SK-N-SH (cell line): Measurements from ENCODE around the gene SHISA5. TPM values are rescaled to one million over a fixed set of nuclear protein-coding genes. Genes with fewer than 3 reads are reported as not detected.
"Not testable (repeated sequence)": the region's sequence is repeated elsewhere in the genome, so short reads cannot be mapped to it uniquely, and the experiment has no call there.

ENCODE experiments used
- CTCF ChIA-PET: fragments of 300-600, 350-600 bp; formaldehyde crosslinking; extraction: SDS; loops from one replicate; lab custom pipeline; 2021; lab: Yijun Ruan, JAX
- POLR2A ChIA-PET: fragments of 350-600 bp; sonication (Branson Sonifier 250); formaldehyde crosslinking; extraction: SDS; loops from one replicate; lab custom pipeline; 2020; ENCODE audit warnings: antibody characterized with exemption, inconsistent platforms; lab: Yijun Ruan, JAX
- DNase-seq: peaks from one replicate; pipeline ENCODE4 v3.0.0; 2012
- H2AFZ ChIP-seq: fragments of 200-600 bp; sonication (generic); 2 replicates; pipeline ENCODE4 v1.8.1; 2016; ENCODE audit warnings: antibody characterized with exemption, mild to moderate bottlenecking, low read depth
- H3F3A ChIP-seq: fragments of 200-600 bp; sonication (generic); replicated peaks from 2 replicates; pipeline ENCODE3; 2016; ENCODE audit warnings: antibody characterized with exemption, mild to moderate bottlenecking; ENCODE audit not compliant: insufficient read depth
- H3K27ac ChIP-seq, 2 experiments: fragments of 200-500 bp in 1 of 2; fragments of 200-600 bp in 1 of 2; sonication (Bioruptor generic) in 1 of 2; sonication (generic), shearing (Covaris generic) in 1 of 2; 2 replicates each; pipeline versions ENCODE4 v1.5.1 to v1.6.1; 2014 to 2016; ENCODE audit warnings: low read depth in 2 of 2, inconsistent platforms in 1 of 2, low read length in 1 of 2, mild to moderate bottlenecking in 1 of 2, mixed read lengths in 1 of 2
- H3K27me3 ChIP-seq: fragments of 200-600 bp; sonication (generic), shearing (Covaris generic); 2 replicates; pipeline ENCODE4 v1.6.1; 2016; ENCODE audit warnings: mixed run types; ENCODE audit not compliant: insufficient read depth
- H3K36me3 ChIP-seq, 2 experiments: fragments of 200-500 bp in 1 of 2; fragments of 200-600 bp in 1 of 2; sonication (Bioruptor generic) in 1 of 2; sonication (generic) in 1 of 2; replicated peaks in 1 of 2; 2 replicates each; pipeline versions ENCODE3 to v1.5.1; 2014 to 2016; ENCODE audit warnings: low read length in 1 of 2, mild to moderate bottlenecking in 1 of 2; ENCODE audit not compliant: insufficient read depth in 2 of 2, control insufficient read depth in 1 of 2
- H3K4me1 ChIP-seq, 2 experiments: fragments of 200-500 bp in 1 of 2; fragments of 200-600 bp in 1 of 2; sonication (Bioruptor generic) in 1 of 2; sonication (generic), shearing (Covaris generic) in 1 of 2; 2 replicates each; pipeline versions ENCODE4 v1.5.1 to v1.6.1; 2014 to 2016; ENCODE audit warnings: low read depth in 1 of 2, low read length in 1 of 2, mixed run types in 1 of 2; ENCODE audit not compliant: insufficient read depth in 2 of 2, control insufficient read depth in 1 of 2
- H3K4me2 ChIP-seq: fragments of 200-600 bp; sonication (generic), shearing (Covaris generic); 2 replicates; pipeline ENCODE4 v1.6.1; 2017; ENCODE audit warnings: mixed run types
- H3K4me3 ChIP-seq, 2 experiments: fragments of 200-500 bp in 1 of 2; fragments of 200-600 bp in 1 of 2; sonication (Bioruptor generic) in 1 of 2; sonication (generic), shearing (Covaris generic) in 1 of 2; 2 replicates each; pipeline versions ENCODE4 v1.5.1 to v1.8.1; 2014 to 2016; ENCODE audit warnings: low read depth in 2 of 2, inconsistent platforms in 1 of 2, low read length in 1 of 2, mild to moderate bottlenecking in 1 of 2, mixed read lengths in 1 of 2, moderate library complexity in 1 of 2
- H3K79me2 ChIP-seq: fragments of 200-600 bp; sonication (generic); 2 replicates; pipeline ENCODE4 v1.8.1; 2017; ENCODE audit warnings: mild to moderate bottlenecking; ENCODE audit not compliant: insufficient read depth
- H3K9ac ChIP-seq: fragments of 200-600 bp; sonication (generic); 2 replicates; pipeline ENCODE4 v1.6.1; 2017; ENCODE audit warnings: mixed run types
- H3K9me2 ChIP-seq: fragments of 200-600 bp; sonication (generic); 2 replicates; pipeline ENCODE4 v1.6.1; 2017; ENCODE audit warnings: mixed run types
- H3K9me3 ChIP-seq: fragments of 200-600 bp; sonication (generic); 2 replicates; pipeline ENCODE4 v1.6.1; 2017; ENCODE audit warnings: mixed run types, mild to moderate bottlenecking, moderate library complexity
- H4K20me1 ChIP-seq: fragments of 200-600 bp; sonication (generic); 2 replicates; pipeline ENCODE4 v1.6.1; 2017; ENCODE audit warnings: mild to moderate bottlenecking, mixed run types; ENCODE audit not compliant: insufficient read depth
- CHD2 ChIP-seq: fragments of 150-350 bp; IDR thresholded peaks from 2 replicates; pipeline ENCODE4 v1.6.1; 2018; ENCODE audit warnings: low read length; ENCODE audit not compliant: partially characterized antibody
- FOSL2 ChIP-seq: IDR thresholded peaks from 2 replicates; pipeline ENCODE4 v1.4.0; 2012; ENCODE audit warnings: low read depth, mild to moderate bottlenecking, moderate library complexity, borderline replicate concordance
- GABPA ChIP-seq: IDR thresholded peaks from 2 replicates; pipeline ENCODE4 v1.4.0; 2012; ENCODE audit warnings: low read depth, mild to moderate bottlenecking
- IRF3 ChIP-seq: fragments of 150-350 bp; IDR thresholded peaks from 2 replicates; pipeline ENCODE4 v1.6.1; 2016; ENCODE audit warnings: mild to moderate bottlenecking, low read depth, low read length
- JUND ChIP-seq: IDR thresholded peaks from 2 replicates; pipeline ENCODE4 v1.4.0; 2012
- MEF2A ChIP-seq: IDR thresholded peaks from 2 replicates; pipeline ENCODE4 v1.4.0; 2012; ENCODE audit warnings: low read depth, borderline replicate concordance
- MXI1 ChIP-seq: IDR thresholded peaks from 2 replicates; pipeline ENCODE4 v1.6.1; 2012; ENCODE audit warnings: mild to moderate bottlenecking, low read depth, low read length, improper control_type of control experiment
- POLR2AphosphoS5 ChIP-seq: IDR thresholded peaks from 2 replicates; pipeline ENCODE4 v1.6.1; 2012; ENCODE audit warnings: low read depth, low read length
- RCOR1 ChIP-seq: fragments of 150-350 bp; IDR thresholded peaks from 2 replicates; pipeline ENCODE4 v1.6.1; 2017; ENCODE audit warnings: antibody characterized with exemption, low read length
- REST ChIP-seq: IDR thresholded peaks from 2 replicates; pipeline ENCODE4 v1.6.1; 2012; ENCODE audit warnings: mild to moderate bottlenecking, low read depth, low read length, moderate library complexity
- RXRA ChIP-seq: IDR thresholded peaks from 2 replicates; pipeline ENCODE4 v1.4.0; 2012; ENCODE audit warnings: low read depth, mild to moderate bottlenecking, borderline replicate concordance
- SIN3A ChIP-seq: IDR thresholded peaks from 2 replicates; pipeline ENCODE4 v1.6.1; 2012; ENCODE audit warnings: low read depth, mild to moderate bottlenecking, low read length, moderate library complexity, borderline replicate concordance
- TAF1 ChIP-seq: IDR thresholded peaks from 2 replicates; pipeline ENCODE4 v1.6.1; 2012; ENCODE audit warnings: low read depth, mild to moderate bottlenecking, low read length, moderate library complexity, borderline replicate concordance
- TEAD4 ChIP-seq: IDR thresholded peaks from 2 replicates; pipeline ENCODE4 v1.4.0; 2012; ENCODE audit warnings: mild to moderate bottlenecking, borderline replicate concordance; ENCODE audit not compliant: insufficient read depth
- YY1 ChIP-seq: IDR thresholded peaks from 2 replicates; pipeline ENCODE4 v1.4.0; 2012; ENCODE audit warnings: low read depth, mild to moderate bottlenecking
- ZBTB33 ChIP-seq: IDR thresholded peaks from 2 replicates; pipeline ENCODE4 v1.4.0; 2012; ENCODE audit warnings: low read depth, borderline replicate concordance
- WGBS: methylation state at CpG from one replicate; pipeline ENCODE4 v1.1.6; 2017; ENCODE audit warnings: low lambda C conversion rate; 5-methylcytosine and 5-hydroxymethylcytosine counted together
- polyA plus RNA-seq, 3 experiments: library from polyadenylated mRNA; depleted of rRNA; stranded (reverse); fragments of >200 nt; gene quantifications; 2 replicates each; pipeline ENCODE4 v1.2.3, GENCODE V29; 2012

The SHISA5 gene
- polyA plus RNA-seq, 1 of the 3 experiments (the other 2 are of a cell fraction) = 194 TPM

- no peak for TF ChIP-seq REST
- TF ChIP-seq SIN3A = no peak
- TF ChIP-seq YY1 = no peak
- no peak for TF ChIP-seq RCOR1
- TF ChIP-seq IRF3 = no peak
- TF ChIP-seq ZBTB33 = no peak
- no peak for TF ChIP-seq RXRA
- TF ChIP-seq, all 33 proteins: peak for 0
Measured at GRCh38 chr3:48464713-48465221, 39.2 kb downstream of the SHISA5 start (continued).

- Histone ChIP-seq H3K27ac (no peak overlapping the region), H3K9me3 (no peaks in the 10 kb centered on the region), H2AFZ (no peak overlapping the region), H3K4me2 (no peak overlapping the region), H4K20me1 (no peaks in the 10 kb centered on the region), H3K4me1 (peaks cover 16 to 50% of the 10 kb centered on the region in 2 experiments; a peak in 2 of 4 replicates), H3K4me3 (no peak overlapping the region), H3K9me2 (no peaks in the 10 kb centered on the region), H3K27me3 (no peaks in the 10 kb centered on the region), H3K36me3 (peaks cover 26 to 57% of the 10 kb centered on the region in 2 experiments), H3K79me2 (peaks cover 26% of the 10 kb centered on the region), H3K9ac (no peak overlapping the region), H3F3A (peaks cover 22% of the 10 kb centered on the region)
- TF ChIP-seq POLR2AphosphoS5 (no peak), MXI1 (no peak), GABPA (no peak), RCOR1 (no peak), FOSL2 (no peak), TAF1 (no peak), CHD2 (no peak), YY1 (no peak), JUND (no peak), TEAD4 (no peak), MEF2A (no peak)
- POLR2A ChIA-PET = interaction anchor here (0.9 to 1.5 kb wide), 3 partner anchors 9 to 44 kb away, joined by 3 to 7 read pairs (median 4); no protein-coding TSS in a partner anchor
- CTCF ChIA-PET = interaction anchor here (1.0 to 8.2 kb wide), 10 partner anchors 10 to 172 kb away, joined by 3 to 136 read pairs (median 6); partner anchors contain the start of genes PFKFB4 and SLC26A6
- WGBS = 93% methylated on average over 9 of the region's 9 CpGs
- no peak for DNase-seq
Measured at GRCh38 chr3:48463703-48464102, 40.3 kb downstream of the SHISA5 start.

- ChIA-PET POLR2A (interaction anchor here (0.6 kb wide), 2 partner anchors 9 to 197 kb away, joined by 3 read pairs; no protein-coding TSS in a partner anchor), CTCF (interaction anchor here (1.0 to 8.2 kb wide), 4 partner anchors 26 to 99 kb away, joined by 3 to 136 read pairs (median 47); partner anchors contain the start of gene PFKFB4)
- H3K9ac ChIP-seq, H3K27ac ChIP-seq, H2AFZ ChIP-seq, H3K4me3 ChIP-seq, H3K4me2 ChIP-seq, H4K20me1 ChIP-seq, H3K9me2 ChIP-seq, H3K79me2 ChIP-seq, H3K9me3 ChIP-seq, H3K27me3 ChIP-seq, DNase-seq: not testable (repeated sequence)
- Histone ChIP-seq H3K4me1 (peaks cover 8 to 30% of the 10 kb centered on the region in 2 experiments; a peak in 2 of 4 replicates), H3K36me3 (peaks cover 36 to 45% of the 10 kb centered on the region in 2 experiments), H3F3A (peaks cover 19% of the 10 kb centered on the region)
- 90% methylated on average over 5 of the region's 7 CpGs for WGBS
Measured at GRCh38 chr3:48461767-48462166, 42.2 kb downstream of the SHISA5 start.
